ENCODE measurements around the gene XYLT2.
"Not testable (repeated sequence)": the region's sequence is repeated elsewhere in the genome, so short reads cannot be mapped to it uniquely, and the experiment has no call there.

The XYLT2 gene

DNA sequence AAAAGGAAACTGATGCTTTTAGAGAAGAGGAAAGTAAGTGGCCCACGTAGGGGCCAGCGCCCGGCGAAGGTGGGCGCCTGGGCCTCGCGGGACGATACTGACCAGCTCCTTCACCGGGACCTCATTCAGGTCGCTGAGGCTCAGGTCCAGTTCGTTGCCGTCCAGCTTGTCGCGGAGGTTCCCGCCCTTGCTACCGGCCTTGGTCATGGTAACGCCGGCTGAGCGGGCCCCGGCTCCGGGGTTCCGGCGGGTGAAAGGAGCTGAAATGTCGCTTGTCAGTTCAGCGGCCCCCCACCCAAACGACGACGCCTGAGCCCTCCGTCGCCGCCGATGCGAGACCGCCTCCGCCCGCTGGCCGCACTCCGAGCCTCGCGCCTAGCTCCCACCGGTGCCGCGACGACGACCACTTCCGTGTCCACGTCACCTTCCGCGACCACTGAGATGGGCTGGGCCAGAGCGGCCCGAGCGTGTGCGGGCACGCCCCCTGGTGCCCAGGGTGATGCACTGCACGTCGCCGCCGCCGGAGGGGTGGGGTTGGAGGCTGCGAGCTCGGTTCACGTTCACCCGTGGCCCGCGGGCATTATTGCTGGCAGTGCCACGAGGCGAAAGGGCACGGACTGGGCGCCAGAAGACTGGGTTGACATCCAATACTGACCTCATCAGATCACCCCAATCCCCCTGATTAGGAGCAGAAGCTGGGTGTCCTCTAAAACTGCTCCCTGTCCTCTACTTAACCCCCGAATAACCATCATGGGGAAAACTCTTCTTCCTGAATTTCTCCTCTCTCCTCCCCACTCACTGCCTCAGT lies 51.4 kb downstream of the XYLT2 start, which contains the start of gene LRRC59:
Gene LRRC59 (minus strand): TSS at position 413 of the 808 bp plus-strand sequence. CDS start 206 bp downstream, at position 207.
- peak; percentile 62 to 86 for DNase-seq

DNA sequence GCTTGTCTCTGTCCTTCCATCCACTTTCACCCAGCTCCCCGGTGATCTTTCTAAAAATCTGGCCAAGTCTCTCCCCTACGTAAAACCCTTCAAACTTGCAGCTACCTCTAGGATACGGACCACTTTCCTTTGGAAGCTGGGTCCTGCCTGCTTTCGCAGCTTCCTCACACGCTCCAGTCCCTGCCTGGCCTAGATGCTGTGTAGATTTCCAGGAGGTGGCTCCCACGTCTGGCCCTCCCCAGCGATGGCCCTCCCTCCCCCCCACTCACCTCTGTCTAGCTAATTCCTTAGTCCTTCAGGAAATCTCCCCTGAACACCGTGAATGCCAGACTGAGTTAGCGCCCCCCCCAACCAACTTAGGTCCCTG lies 52.0 kb downstream of the XYLT2 start:
- no peak for DNase-seq

DNA sequence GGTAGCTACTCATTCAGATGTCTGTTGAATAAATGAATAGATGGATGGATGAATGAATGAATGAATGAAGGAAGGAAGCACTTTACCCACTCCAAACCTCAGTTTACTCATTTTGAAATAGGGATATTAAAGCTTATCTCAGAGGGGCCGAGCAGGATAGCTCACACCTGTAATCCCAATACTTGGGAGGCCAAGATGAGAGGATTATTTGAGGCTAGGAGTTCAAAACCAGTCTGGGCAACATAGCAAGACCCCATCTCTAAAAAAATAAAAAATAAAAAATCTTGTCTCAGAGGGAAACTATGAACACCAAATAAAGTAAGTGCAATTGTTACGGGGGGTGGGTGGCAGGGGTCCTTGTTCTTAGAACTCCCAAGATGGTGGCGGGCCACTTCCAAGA lies 52.7 kb downstream of the XYLT2 start:
- not testable (repeated sequence) for DNase-seq

DNA sequence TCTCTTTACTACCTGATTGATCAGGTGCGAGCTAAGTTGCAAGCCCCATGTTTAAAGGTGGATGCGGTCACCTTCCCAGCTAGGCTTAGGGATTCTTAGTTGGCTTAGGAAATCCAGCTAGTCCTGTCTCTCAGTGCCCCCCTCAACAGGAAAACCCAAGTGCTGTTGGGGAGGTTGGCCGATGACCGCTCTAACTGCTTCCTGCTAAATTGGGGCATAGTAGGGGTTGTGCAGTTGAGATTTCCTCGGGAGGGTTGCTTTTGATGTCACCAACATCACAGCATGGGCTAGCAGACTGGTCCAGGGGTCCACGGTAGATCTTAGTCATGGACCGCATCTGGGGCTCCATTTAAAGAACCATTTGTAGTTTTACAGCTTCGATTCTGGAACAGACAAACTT lies 53.7 kb downstream of the XYLT2 start:
- DNase-seq: not testable (repeated sequence)

DNA sequence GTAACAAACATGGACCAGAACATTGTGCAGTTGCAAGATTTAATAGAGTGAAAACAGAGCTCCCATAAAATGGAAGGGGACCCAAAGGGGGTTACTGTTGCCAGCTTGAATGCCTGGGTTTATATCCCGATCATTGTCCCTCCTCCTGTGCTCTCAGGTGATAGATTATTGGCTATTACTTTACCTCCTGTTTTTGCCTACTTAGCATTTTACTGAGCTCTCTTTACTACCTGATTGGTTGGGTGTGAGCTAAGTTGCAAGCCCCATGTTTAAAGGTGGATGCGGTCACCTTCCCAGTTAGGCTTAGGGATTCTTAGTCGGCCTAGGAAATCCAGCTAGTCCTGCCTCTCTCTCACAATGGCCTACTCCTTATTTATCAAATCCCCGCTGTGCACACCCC lies 59.4 kb downstream of the XYLT2 start:
- DNase-seq: not testable (repeated sequence)

DNA sequence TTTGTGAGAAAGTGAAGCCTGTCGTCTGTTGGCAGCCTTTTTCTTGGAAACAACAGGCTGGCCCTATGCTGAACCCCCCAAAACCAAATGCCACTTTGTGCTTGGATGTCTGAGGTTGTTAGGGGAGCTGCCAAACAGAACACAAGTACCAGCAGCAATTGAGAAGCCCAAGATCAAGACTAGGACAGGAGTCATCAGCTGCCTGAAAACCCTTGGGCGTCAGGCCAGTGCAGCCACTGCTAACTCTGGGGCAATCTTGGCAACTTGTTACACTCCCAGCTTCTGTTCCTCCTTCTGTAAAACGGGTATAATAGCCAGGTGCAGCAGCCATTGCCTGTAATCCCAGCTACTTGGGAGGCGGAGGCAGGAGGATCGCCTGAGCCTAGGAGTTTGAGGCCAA lies 60.7 kb downstream of the XYLT2 start:
- no peak for DNase-seq

DNA sequence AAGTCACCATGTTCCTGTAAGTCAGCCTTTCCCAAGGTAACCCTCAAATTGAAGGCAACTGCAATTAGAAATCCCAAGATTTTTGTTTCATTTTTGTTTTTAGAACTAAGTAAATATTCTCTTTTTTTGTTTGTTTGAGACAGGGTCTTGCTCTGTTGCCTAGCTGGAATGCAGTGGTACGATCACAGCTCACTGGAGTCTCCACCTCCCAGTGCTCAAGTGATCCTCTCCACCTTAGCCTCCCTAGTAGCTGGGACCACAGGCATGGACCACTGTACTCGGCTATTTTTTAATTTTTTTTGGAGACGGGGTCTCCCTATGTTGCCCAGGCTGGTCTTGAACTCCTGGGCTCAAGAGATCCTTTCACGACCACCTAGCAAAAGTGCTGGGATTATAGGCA lies 62.0 kb downstream of the XYLT2 start:
- DNase-seq: no peak
